Fibroblast of mammary gland (primary cell): ENCODE results near the gene CDPF1.

Source experiments
- DNase-seq: peaks from one replicate; pipeline ENCODE4 v3.0.0-alpha.2; 2010; ENCODE audit warnings: low read depth
- H3K4me3 ChIP-seq: 2 replicates; pipeline ENCODE4 v1.5.1; 2011; ENCODE audit warnings: low read depth, mild to moderate bottlenecking, low read length, moderate library complexity; ENCODE audit not compliant: control insufficient read depth
- CTCF ChIP-seq: conservative IDR thresholded peaks from 2 replicates; pipeline ENCODE4 v1.5.1; 2011; ENCODE audit warnings: low read depth, low read length, inconsistent platforms; ENCODE audit not compliant: control insufficient read depth, insufficient read depth

The CDPF1 gene

GRCh38 chr22:46262449-46263215 is 12.5 kb upstream of the CDPF1 start:
- DNase-seq = peak; percentile 65
- no peak for TF ChIP-seq CTCF
- no peak overlapping the region for H3K4me3 ChIP-seq

- TF ChIP-seq CTCF = no peak
- no peak overlapping the region for H3K4me3 ChIP-seq
- no peak for DNase-seq
Measured at GRCh38 chr22:46260038-46260437, 9.9 kb upstream of the CDPF1 start.

- no peak for DNase-seq
- TF ChIP-seq CTCF = no peak
- H3K4me3 ChIP-seq = no peak overlapping the region
Measured at GRCh38 chr22:46259374-46259773, 9.3 kb upstream of the CDPF1 start.

GRCh38 chr22:46256358-46256958 is 6.4 kb upstream of the CDPF1 start:
- peak; percentile 82 for DNase-seq
- no peak for TF ChIP-seq CTCF
- no peak overlapping the region for H3K4me3 ChIP-seq

- TF ChIP-seq CTCF = no peak
- DNase-seq = no peak
- H3K4me3 ChIP-seq = no peak overlapping the region
Measured at GRCh38 chr22:46251816-46252380, 1.8 kb upstream of the CDPF1 start.

- peak overlapping the region; percentile 75 for H3K4me3 ChIP-seq
- peak; percentile 27 for DNase-seq
- no peak for TF ChIP-seq CTCF
Measured at GRCh38 chr22:46251266-46251665, 1.2 kb upstream of the CDPF1 start.
